HCT116 (cell line): ENCODE measurements around the gene TSPAN14. TPM values are rescaled to one million over a fixed set of nuclear protein-coding genes. Genes with fewer than 3 reads are reported as not detected.

Experiments
- ATAC-seq: fragments of 200-7000 bp; cut with Tn5 transposase; 2 replicates; pipeline ENCODE4 v1.9.1; 2020; ENCODE audit warnings: mild to moderate bottlenecking, moderate library complexity
- BruUV-seq: library from RNA; stranded (reverse); fragments of 400-500 nt; replicated peaks from 2 replicates; lab custom pipeline; 2021; lab: Mats Ljungman, UMichigan
- CTCF ChIA-PET: fragments of 300-600 bp; sonication (Branson Sonifier 250); formaldehyde crosslinking; loops from one replicate; lab custom pipeline; 2021; ENCODE audit warnings: antibody characterized with exemption; lab: Charles Lee
- POLR2A ChIA-PET: fragments of 300-600, 350-600 bp; sonication (Branson Sonifier 250); formaldehyde crosslinking; loops from one replicate; lab custom pipeline; 2021; ENCODE audit warnings: antibody characterized with exemption; lab: Charles Lee
- RAD21 ChIA-PET, 2 experiments: fragments of 300-600 bp; sonication (Branson Sonifier 250); formaldehyde crosslinking; loops; one replicate each; lab custom pipeline; 2023; ENCODE audit warnings: low total read pairs in 2 of 2; ENCODE audit not compliant: uncharacterized antibody in 2 of 2, unreplicated experiment in 2 of 2, low non-redundant PET in 1 of 2; lab: Charles Lee
- DNase-seq: peaks from one replicate; pipeline ENCODE4 v3.0.0-alpha.2; 2010; ENCODE audit warnings: low read depth, low spot score
- H2AFZ ChIP-seq: fragments of 200-600 bp; shearing (Covaris generic), sonication (generic); 2 replicates; pipeline ENCODE4 v1.6.1; 2017; ENCODE audit warnings: low read depth, mixed run types, mixed read lengths, antibody characterized with exemption, low read length; ENCODE audit not compliant: poor library complexity, severe bottlenecking
- H3K27ac ChIP-seq: 2 replicates; pipeline ENCODE4 v1.5.1; 2012; ENCODE audit warnings: low read depth, low read length
- H3K27me3 ChIP-seq: fragments of 200-600 bp; sonication (generic); 2 replicates; pipeline ENCODE4 v1.6.1; 2016; ENCODE audit warnings: mixed run types, low read length, mixed read lengths; ENCODE audit not compliant: insufficient read depth
- H3K36me3 ChIP-seq, 2 experiments: fragments of 200-500 bp in 1 of 2; fragments of 200-600 bp in 1 of 2; sonication (Bioruptor generic) in 1 of 2; sonication (generic) in 1 of 2; 2 replicates each; pipeline versions ENCODE4 v1.5.1 to v1.6.1; 2014 to 2016; ENCODE audit warnings: low read length in 2 of 2, inconsistent platforms in 1 of 2, mixed read lengths in 1 of 2, mixed run types in 1 of 2; ENCODE audit not compliant: insufficient read depth in 2 of 2, control insufficient read depth in 1 of 2
- H3K4me1 ChIP-seq, 2 experiments: fragments of 200-600 bp in 1 of 2; sonication (generic) in 1 of 2; 2 replicates each; pipeline versions ENCODE4 v1.5.1 to v1.6.1; 2012 to 2017; ENCODE audit warnings: low read length in 2 of 2, inconsistent platforms in 1 of 2, mild to moderate bottlenecking in 1 of 2, mixed read lengths in 1 of 2, mixed run types in 1 of 2, moderate library complexity in 1 of 2; ENCODE audit not compliant: insufficient read depth in 2 of 2, control insufficient read depth in 1 of 2
- H3K4me2 ChIP-seq: fragments of 200-600 bp; sonication (generic); 2 replicates; pipeline ENCODE4 v1.6.1; 2017; ENCODE audit warnings: mixed run types, low read length, mixed read lengths
- H3K4me3 ChIP-seq, 2 experiments: fragments of 200-600 bp in 1 of 2; sonication (generic) in 1 of 2; replicated peaks in 1 of 2; 2 replicates each; pipeline ENCODE4 v1.5.1; 2011 to 2016; ENCODE audit warnings: low read length in 2 of 2, control low read depth in 1 of 2, low read depth in 1 of 2, mild to moderate bottlenecking in 1 of 2, mixed read lengths in 1 of 2, mixed run types in 1 of 2
- H3K79me2 ChIP-seq: fragments of 200-600 bp; sonication (generic); 2 replicates; pipeline ENCODE4 v1.6.1; 2017; ENCODE audit warnings: mild to moderate bottlenecking, mixed run types, low read length, moderate library complexity, mixed read lengths; ENCODE audit not compliant: insufficient read depth
- H3K9ac ChIP-seq: fragments of 200-600 bp; sonication (generic); 2 replicates; pipeline ENCODE4 v1.6.1; 2016; ENCODE audit warnings: low read length, mixed read lengths
- H3K9me2 ChIP-seq: fragments of 200-600 bp; sonication (generic), shearing (Covaris generic); 2 replicates; pipeline ENCODE4 v1.6.1; 2017; ENCODE audit warnings: mixed run types, mild to moderate bottlenecking, moderate library complexity; ENCODE audit not compliant: insufficient read depth
- H3K9me3 ChIP-seq, 2 experiments: fragments of 200-500 bp in 1 of 2; fragments of 200-600 bp in 1 of 2; sonication (Bioruptor generic) in 1 of 2; sonication (generic) in 1 of 2; 2 replicates each; pipeline ENCODE4 v1.6.1; 2014 to 2017; ENCODE audit warnings: low read length in 2 of 2, mixed read lengths in 2 of 2, inconsistent platforms in 1 of 2, low read depth in 1 of 2, mild to moderate bottlenecking in 1 of 2, mixed run types in 1 of 2, moderate library complexity in 1 of 2; ENCODE audit not compliant: control insufficient read depth in 1 of 2, insufficient read depth in 1 of 2
- H4K20me1 ChIP-seq: fragments of 200-600 bp; sonication (generic), shearing (Covaris generic); 2 replicates; pipeline ENCODE4 v1.6.1; 2017; ENCODE audit warnings: mixed run types, mild to moderate bottlenecking, moderate library complexity; ENCODE audit not compliant: insufficient read depth
- CBX3 ChIP-seq: IDR thresholded peaks from 2 replicates; pipeline ENCODE4 v1.6.1; 2012; ENCODE audit warnings: low read depth
- EGR1 ChIP-seq: IDR thresholded peaks from 2 replicates; pipeline ENCODE4 v1.6.1; 2012; ENCODE audit warnings: low read depth
- ELF1 ChIP-seq: IDR thresholded peaks from 2 replicates; pipeline ENCODE4 v1.6.1; 2012; ENCODE audit warnings: low read depth, borderline replicate concordance
- EZH2 ChIP-seq: fragments of 200-600 bp; sonication (generic); IDR thresholded peaks from 2 replicates; pipeline ENCODE4 v1.6.1; 2017; ENCODE audit warnings: antibody characterized with exemption, mixed run types
- JUND ChIP-seq: IDR thresholded peaks from 2 replicates; pipeline ENCODE4 v1.6.1; 2012
- POLR2A ChIP-seq: IDR thresholded peaks from 2 replicates; pipeline ENCODE4 v1.7.0; 2011; ENCODE audit warnings: borderline replicate concordance; ENCODE audit not compliant: insufficient read depth, insufficient read length; ENCODE audit errors: extremely low read depth
- RAD21 ChIP-seq: IDR thresholded peaks from 2 replicates; pipeline ENCODE4 v1.6.1; 2012; ENCODE audit warnings: low read depth, mild to moderate bottlenecking
- SIN3A ChIP-seq: IDR thresholded peaks from 2 replicates; pipeline ENCODE4 v1.6.1; 2012; ENCODE audit warnings: low read depth
- SP1 ChIP-seq: IDR thresholded peaks from 2 replicates; pipeline ENCODE4 v1.6.1; 2012; ENCODE audit warnings: low read depth
- SRF ChIP-seq: IDR thresholded peaks from 2 replicates; pipeline ENCODE4 v1.6.1; 2012; ENCODE audit warnings: low read depth
- ZNF274 ChIP-seq: fragments of 200-500 bp; sonication (Bioruptor generic); IDR thresholded peaks from 2 replicates; pipeline ENCODE4 v1.6.1; 2014; ENCODE audit warnings: mild to moderate bottlenecking, low read depth, low read length, inconsistent platforms
- intact Hi-C: fragments of 100-400 bp; cut with micrococcal nuclease; formaldehyde crosslinking; loops from 2 replicates; pipeline ENCODE4 v1.10.0; 2022
- total RNA-seq: library from RNA; stranded (reverse); gene quantifications from one replicate; pipeline ENCODE4 v1.2.1, GENCODE V29; 2021; ENCODE audit not compliant: unreplicated experiment
- TF ChIP-seq, protein P1 (sequence below): IDR thresholded peaks from 2 replicates; pipeline ENCODE4 v1.6.1; 2012; ENCODE audit warnings: low read depth
- TF ChIP-seq, protein P2 (sequence below), 3 experiments: fragments of 200-600 bp in 1 of 3; sonication (generic) in 1 of 3; IDR thresholded peaks in 2 of 3; conservative IDR thresholded peaks in 1 of 3; 2 replicates each; pipeline ENCODE4 v1.5.1; 2012 to 2017; ENCODE audit warnings: low read depth in 2 of 3, low read length in 2 of 3, antibody characterized with exemption in 1 of 3, borderline replicate concordance in 1 of 3, control low read depth in 1 of 3, mild to moderate bottlenecking in 1 of 3, mixed read lengths in 1 of 3, mixed run types in 1 of 3, moderate library complexity in 1 of 3; ENCODE audit not compliant: insufficient read depth in 1 of 3

The TSPAN14 gene
- total RNA-seq, 1 experiment from 2014 or later: 86.8 TPM

DNA sequence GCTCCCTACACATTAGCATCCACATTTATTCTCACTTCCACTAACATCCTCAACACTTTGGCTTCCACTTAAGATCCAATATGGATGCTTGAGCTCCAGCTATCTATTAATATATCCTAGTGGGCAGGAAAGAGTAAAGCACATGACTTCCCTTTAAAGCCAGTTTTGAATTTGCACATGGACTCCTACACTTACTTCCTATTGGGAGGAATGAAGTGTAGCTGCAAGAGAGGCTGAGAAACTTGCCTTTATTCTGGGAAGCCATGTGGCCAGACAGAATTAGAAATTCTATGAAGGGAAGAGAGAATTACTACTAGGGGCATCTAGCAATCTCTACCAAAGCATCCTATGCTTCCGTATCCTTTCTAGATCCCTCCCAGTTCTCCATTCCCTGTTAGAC lies 3.0 kb upstream of the TSPAN14 start:
- no peaks in the 10 kb centered on the region for H3K27me3 ChIP-seq
- no peak overlapping the region for H3K9ac ChIP-seq
- BruUV-seq: no TSS peak
- no peak overlapping the region for H2AFZ ChIP-seq
- H3K36me3 ChIP-seq: no peaks in the 10 kb centered on the region
- no peaks in the 10 kb centered on the region for H4K20me1 ChIP-seq
- no peak overlapping the region for H3K4me2 ChIP-seq
- intact Hi-C loops: no loop called here
- H3K4me1 ChIP-seq: peaks cover 9 to 26% of the 10 kb centered on the region in 2 experiments
- no peak overlapping the region for H3K4me3 ChIP-seq
- H3K27ac ChIP-seq: no peak overlapping the region
- ChIA-PET RAD21 (interaction anchor here in 1 of 2 experiments (1.9 kb wide), 1 partner anchor 54 kb away, joined by 5 read pairs; no protein-coding TSS in a partner anchor), POLR2A (no interaction called here), CTCF (interaction anchor here (1.5 kb wide), 1 partner anchor 54 kb away, joined by 5 read pairs; no protein-coding TSS in a partner anchor)
- ATAC-seq (no peak), DNase-seq (no peak)
- peaks cover 0 to 5% of the 10 kb centered on the region in 2 experiments; a peak in 1 of 4 replicates for H3K9me3 ChIP-seq
- no peak for TF ChIP-seq POLR2A
- 0 out of 2 replicates have a peak, but pooled peaks have one; percentile 15 for TF ChIP-seq CBX3
- H3K79me2 ChIP-seq: peaks cover 19% of the 10 kb centered on the region
- H3K9me2 ChIP-seq: no peaks in the 10 kb centered on the region

DNA sequence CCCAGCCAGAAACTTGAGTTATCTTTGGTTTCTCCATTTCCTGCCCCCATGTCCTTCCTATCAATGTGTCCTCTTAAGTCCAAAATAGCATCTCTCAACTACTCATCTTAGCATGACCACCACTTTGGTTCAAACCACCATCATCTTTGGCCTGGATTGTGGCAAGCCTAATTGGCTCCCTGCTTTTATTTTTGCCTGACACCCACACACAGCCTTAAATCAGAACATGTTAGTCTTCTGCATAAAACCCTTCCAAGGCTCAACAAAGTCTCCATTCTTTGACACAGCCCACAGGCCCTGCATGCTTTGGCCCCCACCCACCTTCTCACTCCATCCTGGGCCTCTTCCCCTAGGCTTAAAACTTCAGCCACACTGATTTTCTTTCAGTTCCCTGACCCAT lies 2.0 kb upstream of the TSPAN14 start:
- H3K27ac ChIP-seq: no peak overlapping the region
- RAD21 ChIA-PET: no interaction called here
- no peak overlapping the region for H3K4me3 ChIP-seq
- intact Hi-C loops: no loop called here
- no peaks in the 10 kb centered on the region for H3K9me2 ChIP-seq
- H3K9ac ChIP-seq: no peak overlapping the region
- no peak for DNase-seq
- CTCF ChIA-PET: interaction anchor here (1.5 kb wide), 1 partner anchor 53 kb away, joined by 5 read pairs; no protein-coding TSS in a partner anchor
- no peaks in the 10 kb centered on the region for H3K27me3 ChIP-seq
- H3K9me3 ChIP-seq: peaks cover 0 to 5% of the 10 kb centered on the region in 2 experiments; a peak in 1 of 4 replicates
- H2AFZ ChIP-seq: no peak overlapping the region
- POLR2A ChIA-PET: no interaction called here
- no peaks in the 10 kb centered on the region for H3K36me3 ChIP-seq
- BruUV-seq: no TSS peak
- no peak for ATAC-seq
- H3K4me2 ChIP-seq: no peak overlapping the region
- no peaks in the 10 kb centered on the region for H4K20me1 ChIP-seq
- peaks cover 28% of the 10 kb centered on the region for H3K79me2 ChIP-seq
- H3K4me1 ChIP-seq: peaks cover 16 to 35% of the 10 kb centered on the region in 2 experiments
- TF ChIP-seq EZH2 (no peak), SP1 (no peak), EGR1 (no peak), JUND (no peak), SIN3A (no peak), POLR2A (no peak), ELF1 (no peak), ZNF274 (no peak), RAD21 (no peak), SRF (no peak)
- TF ChIP-seq, protein P1, sequence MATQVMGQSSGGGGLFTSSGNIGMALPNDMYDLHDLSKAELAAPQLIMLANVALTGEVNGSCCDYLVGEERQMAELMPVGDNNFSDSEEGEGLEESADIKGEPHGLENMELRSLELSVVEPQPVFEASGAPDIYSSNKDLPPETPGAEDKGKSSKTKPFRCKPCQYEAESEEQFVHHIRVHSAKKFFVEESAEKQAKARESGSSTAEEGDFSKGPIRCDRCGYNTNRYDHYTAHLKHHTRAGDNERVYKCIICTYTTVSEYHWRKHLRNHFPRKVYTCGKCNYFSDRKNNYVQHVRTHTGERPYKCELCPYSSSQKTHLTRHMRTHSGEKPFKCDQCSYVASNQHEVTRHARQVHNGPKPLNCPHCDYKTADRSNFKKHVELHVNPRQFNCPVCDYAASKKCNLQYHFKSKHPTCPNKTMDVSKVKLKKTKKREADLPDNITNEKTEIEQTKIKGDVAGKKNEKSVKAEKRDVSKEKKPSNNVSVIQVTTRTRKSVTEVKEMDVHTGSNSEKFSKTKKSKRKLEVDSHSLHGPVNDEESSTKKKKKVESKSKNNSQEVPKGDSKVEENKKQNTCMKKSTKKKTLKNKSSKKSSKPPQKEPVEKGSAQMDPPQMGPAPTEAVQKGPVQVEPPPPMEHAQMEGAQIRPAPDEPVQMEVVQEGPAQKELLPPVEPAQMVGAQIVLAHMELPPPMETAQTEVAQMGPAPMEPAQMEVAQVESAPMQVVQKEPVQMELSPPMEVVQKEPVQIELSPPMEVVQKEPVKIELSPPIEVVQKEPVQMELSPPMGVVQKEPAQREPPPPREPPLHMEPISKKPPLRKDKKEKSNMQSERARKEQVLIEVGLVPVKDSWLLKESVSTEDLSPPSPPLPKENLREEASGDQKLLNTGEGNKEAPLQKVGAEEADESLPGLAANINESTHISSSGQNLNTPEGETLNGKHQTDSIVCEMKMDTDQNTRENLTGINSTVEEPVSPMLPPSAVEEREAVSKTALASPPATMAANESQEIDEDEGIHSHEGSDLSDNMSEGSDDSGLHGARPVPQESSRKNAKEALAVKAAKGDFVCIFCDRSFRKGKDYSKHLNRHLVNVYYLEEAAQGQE: no peak
- TF ChIP-seq, protein P2, sequence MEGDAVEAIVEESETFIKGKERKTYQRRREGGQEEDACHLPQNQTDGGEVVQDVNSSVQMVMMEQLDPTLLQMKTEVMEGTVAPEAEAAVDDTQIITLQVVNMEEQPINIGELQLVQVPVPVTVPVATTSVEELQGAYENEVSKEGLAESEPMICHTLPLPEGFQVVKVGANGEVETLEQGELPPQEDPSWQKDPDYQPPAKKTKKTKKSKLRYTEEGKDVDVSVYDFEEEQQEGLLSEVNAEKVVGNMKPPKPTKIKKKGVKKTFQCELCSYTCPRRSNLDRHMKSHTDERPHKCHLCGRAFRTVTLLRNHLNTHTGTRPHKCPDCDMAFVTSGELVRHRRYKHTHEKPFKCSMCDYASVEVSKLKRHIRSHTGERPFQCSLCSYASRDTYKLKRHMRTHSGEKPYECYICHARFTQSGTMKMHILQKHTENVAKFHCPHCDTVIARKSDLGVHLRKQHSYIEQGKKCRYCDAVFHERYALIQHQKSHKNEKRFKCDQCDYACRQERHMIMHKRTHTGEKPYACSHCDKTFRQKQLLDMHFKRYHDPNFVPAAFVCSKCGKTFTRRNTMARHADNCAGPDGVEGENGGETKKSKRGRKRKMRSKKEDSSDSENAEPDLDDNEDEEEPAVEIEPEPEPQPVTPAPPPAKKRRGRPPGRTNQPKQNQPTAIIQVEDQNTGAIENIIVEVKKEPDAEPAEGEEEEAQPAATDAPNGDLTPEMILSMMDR (IDR thresholded peaks at IDR 0.05 in 2 of 3, conservative IDR thresholded peaks at IDR 0.05 in 1 of 3; ENCODE audit: borderline replicate concordance in 1 of 3, insufficient read depth in 1 of 3, low read depth in 2 of 3, low read length in 2 of 3): no peak
